ENCODE measurements around the gene ZNF90. TPM values are rescaled to one million over a fixed set of nuclear protein-coding genes. Genes with fewer than 3 reads are reported as not detected.

ZNF90 gene
- total RNA-seq, 1 experiment from 2014 or later: not detected

- H3F3A ChIP-seq (ENCODE audit: low read length, unreplicated experiment): no peaks in the 10 kb centered on the region
- ATAC-seq (peak; percentile 42; the same call in 1 of the 2 replicates), DNase-seq (no peak)
- no peaks in the 10 kb centered on the region for H3K4me1 ChIP-seq (ENCODE audit: insufficient read depth, low read length)
- intact Hi-C loops (cut with micrococcal nuclease): no loop called here
- no peaks in the 10 kb centered on the region for H3K79me2 ChIP-seq (ENCODE audit: low read length)
- H3K9me2 ChIP-seq (replicated peaks; ENCODE audit: low read length): no peaks in the 10 kb centered on the region
- H4K20me1 ChIP-seq (ENCODE audit: low read length): no peaks in the 10 kb centered on the region
- BruUV-seq (replicated peaks): no TSS peak
- no peaks in the 10 kb centered on the region for H3K27me3 ChIP-seq (ENCODE audit: low read length)
- H3K4me3 ChIP-seq (ENCODE audit: low read length): peak overlapping the region; percentile 69
- 0 out of 2 replicates have a peak, but pooled peaks cover 5% of the 10 kb centered on the region for H3K9me3 ChIP-seq (ENCODE audit: low read length)
- peak overlapping the region; percentile 41 for H3K9ac ChIP-seq (ENCODE audit: low read length)
- peak overlapping the region; percentile 77 for H3K4me2 ChIP-seq (ENCODE audit: low read length)
- POLR2A ChIA-PET (ENCODE audit: unreplicated experiment): no interaction called here
- CTCF ChIA-PET: no interaction called here
- no peak overlapping the region for H3K27ac ChIP-seq (ENCODE audit: low read length)
- TF ChIP-seq EZH2phosphoT487 (IDR thresholded peaks at IDR 0.05; ENCODE audit: borderline replicate concordance, low read length): no peak
- no peak for TF ChIP-seq EZH2 (IDR thresholded peaks at IDR 0.05; ENCODE audit: low read length, unreplicated experiment)
- TF ChIP-seq CTCF (conservative IDR thresholded peaks at IDR 0.05; ENCODE audit: low read depth, low read length): no peak
- H2AFZ ChIP-seq (ENCODE audit: low read length): peak overlapping the region; percentile 81
- no peaks in the 10 kb centered on the region for H3K36me3 ChIP-seq (ENCODE audit: low read depth, low read length)
Measured at GRCh38 chr19:20038358-20039202, 39.2 kb upstream of the ZNF90 start.

GRCh38 chr19:20039203-20039723 is 38.5 kb upstream of the ZNF90 start, which contains the start of gene ZNF682:
Gene ZNF682 (minus strand): TSS chr19:20039505. CDS start chr19:20039345, 160 bp downstream.
- peak; percentile 74 for DNase-seq
- no peak within 1 kb of the TSS for H3K27ac ChIP-seq (ENCODE audit: low read length)
- ATAC-seq: peak; percentile 93

More at GRCh38 chr19:20039203-20039723, 38.5 kb upstream of the ZNF90 start, which contains the start of gene ZNF682:
- no peaks in the 10 kb centered on the region for H3K36me3 ChIP-seq (ENCODE audit: low read depth, low read length)
- no peaks in the 10 kb centered on the region for H3K79me2 ChIP-seq (ENCODE audit: low read length)
- no peaks in the 10 kb centered on the region for H3K9me2 ChIP-seq (replicated peaks; ENCODE audit: low read length)
- peak within 1 kb of the TSS; percentile 81 for H2AFZ ChIP-seq (ENCODE audit: low read length)
- ChIA-PET CTCF (no interaction called here), POLR2A (ENCODE audit: unreplicated experiment) (no interaction called here)
- H3K4me2 ChIP-seq (ENCODE audit: low read length): peak within 1 kb of the TSS; percentile 77
- 0 out of 2 replicates have a peak, but pooled peaks cover 9% of the 10 kb centered on the region for H3K9me3 ChIP-seq (ENCODE audit: low read length)
- H3F3A ChIP-seq (ENCODE audit: low read length, unreplicated experiment): no peaks in the 10 kb centered on the region
- intact Hi-C loops (cut with micrococcal nuclease): no loop called here
- H3K4me1 ChIP-seq (ENCODE audit: insufficient read depth, low read length): no peaks in the 10 kb centered on the region
- peak within 1 kb of the TSS; percentile 41 for H3K9ac ChIP-seq (ENCODE audit: low read length)
- H3K4me3 ChIP-seq (ENCODE audit: low read length): peak within 1 kb of the TSS; percentile 69
- no peak for TF ChIP-seq EZH2phosphoT487 (IDR thresholded peaks at IDR 0.05; ENCODE audit: borderline replicate concordance, low read length)
- TF ChIP-seq EZH2 (IDR thresholded peaks at IDR 0.05; ENCODE audit: low read length, unreplicated experiment): no peak
- no peak for TF ChIP-seq CTCF (conservative IDR thresholded peaks at IDR 0.05; ENCODE audit: low read depth, low read length)
- no peaks in the 10 kb centered on the region for H4K20me1 ChIP-seq (ENCODE audit: low read length)
- H3K27me3 ChIP-seq (ENCODE audit: low read length): no peaks in the 10 kb centered on the region
- BruUV-seq (replicated peaks): no TSS peak
